Activated naive CD4-positive, alpha-beta T cell treated with anti-CD3 and anti-CD28 coated beads for 36 hours (primary cell): Measurements from ENCODE around the gene LY6G6D. TPM values are rescaled to one million over a fixed set of nuclear protein-coding genes. Genes with fewer than 3 reads are reported as not detected.

Experiments
- CTCF ChIA-PET: fragments of 350-600 bp; sonication (Branson Sonifier 250); formaldehyde crosslinking; loops from one replicate; lab custom pipeline; 2021; ENCODE audit warnings: antibody characterized with exemption; lab: Charles Lee
- DNase-seq: peaks from one replicate; pipeline ENCODE4 v3.0.0-alpha.2; 2020
- H3K27ac Mint-ChIP-seq: one replicate; pipeline ENCODE4 v1.8.0; 2021; ENCODE audit warnings: mild to moderate bottlenecking, mixed read lengths
- H3K27me3 Mint-ChIP-seq: one replicate; pipeline ENCODE4 v1.8.0; 2021; ENCODE audit warnings: low read depth, mixed read lengths
- H3K36me3 Mint-ChIP-seq: one replicate; pipeline ENCODE4 v1.8.0; 2021; ENCODE audit warnings: low read depth, mixed read lengths
- H3K4me1 Mint-ChIP-seq: one replicate; pipeline ENCODE4 v1.8.0; 2021; ENCODE audit warnings: low read depth, mixed read lengths
- H3K4me3 Mint-ChIP-seq: one replicate; pipeline ENCODE4 v1.8.0; 2021; ENCODE audit warnings: mild to moderate bottlenecking, moderate library complexity, mixed read lengths
- H3K9me3 Mint-ChIP-seq: one replicate; pipeline ENCODE4 v1.8.0; 2021; ENCODE audit warnings: mixed read lengths
- intact Hi-C: fragments of 100-400 bp; cut with micrococcal nuclease; formaldehyde crosslinking; loops from one replicate; pipeline ENCODE4 v1.15.1; 2023
- total RNA-seq, 2 experiments: library from RNA; stranded (reverse); gene quantifications; one replicate each; pipeline ENCODE4 v1.2.3, GENCODE V29; 2021

LY6G6D gene
- total RNA-seq, 2 experiments from 2014 or later: not detected

GRCh38 chr6:31683591-31683990, 31.6 kb upstream of the LY6G6D start:
- Mint-ChIP-seq H3K9me3 (no peaks in the 10 kb centered on the region), H3K27ac (no peak overlapping the region), H3K27me3 (no peaks in the 10 kb centered on the region), H3K36me3 (peaks cover 1% of the 10 kb centered on the region), H3K4me3 (no peak overlapping the region), H3K4me1 (peaks cover 11% of the 10 kb centered on the region)
- intact Hi-C loops: no loop called here
- DNase-seq: no peak
- CTCF ChIA-PET: interaction anchor here (1.0 kb wide), 1 partner anchor 87 kb away, joined by 6 read pairs; no protein-coding TSS in a partner anchor

- Mint-ChIP-seq H3K27ac (no peak overlapping the region), H3K4me3 (no peak overlapping the region), H3K27me3 (no peaks in the 10 kb centered on the region), H3K36me3 (peaks cover 7% of the 10 kb centered on the region), H3K9me3 (no peaks in the 10 kb centered on the region), H3K4me1 (peaks cover 5% of the 10 kb centered on the region)
- intact Hi-C loops: no loop called here
- DNase-seq: no peak
- CTCF ChIA-PET: interaction anchor here (0.6 to 1.0 kb wide), 2 partner anchors 42 to 49 kb away, joined by 3 read pairs; partner anchors contain the start of gene DDAH2
Observed at GRCh38 chr6:31686483-31686882, 28.7 kb upstream of the LY6G6D start.

- Mint-ChIP-seq H3K4me1 (peaks cover 3% of the 10 kb centered on the region), H3K27me3 (no peaks in the 10 kb centered on the region), H3K9me3 (no peaks in the 10 kb centered on the region), H3K4me3 (no peak overlapping the region), H3K27ac (peak overlapping the region; percentile 11), H3K36me3 (peaks cover 7% of the 10 kb centered on the region)
- no peak for DNase-seq
- CTCF ChIA-PET: interaction anchor here (1.0 kb wide), 1 partner anchor 41 kb away, joined by 3 read pairs; the partner anchor contains the start of gene DDAH2
- intact Hi-C loops: no loop called here
Observed at GRCh38 chr6:31687321-31687720, 27.8 kb upstream of the LY6G6D start.

GRCh38 chr6:31687860-31688693, 27.1 kb upstream of the LY6G6D start:
- peak overlapping the region; percentile 11 for H3K27ac Mint-ChIP-seq
- DNase-seq: no peak
- H3K4me3 Mint-ChIP-seq: no peak overlapping the region
- CTCF ChIA-PET: no interaction called here
- H3K27me3 Mint-ChIP-seq: no peaks in the 10 kb centered on the region
- peaks cover 9% of the 10 kb centered on the region for H3K36me3 Mint-ChIP-seq
- H3K4me1 Mint-ChIP-seq: peaks cover 3% of the 10 kb centered on the region
- H3K9me3 Mint-ChIP-seq: no peaks in the 10 kb centered on the region
- intact Hi-C loops: no loop called here

- CTCF ChIA-PET: interaction anchor here (0.5 to 1.9 kb wide), 3 partner anchors 9 to 247 kb away, joined by 4 to 7 read pairs (median 5); partner anchors contain the start of gene LY6G5C
- Mint-ChIP-seq H3K4me3 (no peak overlapping the region), H3K36me3 (peaks cover 9% of the 10 kb centered on the region), H3K27ac (no peak overlapping the region), H3K9me3 (no peaks in the 10 kb centered on the region), H3K4me1 (peaks cover 3% of the 10 kb centered on the region), H3K27me3 (no peaks in the 10 kb centered on the region)
- peak; percentile 33 for DNase-seq
- intact Hi-C loops: no loop called here
Observed at GRCh38 chr6:31689249-31690110, 25.7 kb upstream of the LY6G6D start.

GRCh38 chr6:31690231-31691077, 24.7 kb upstream of the LY6G6D start:
- DNase-seq: no peak
- intact Hi-C loops: no loop called here
- H3K27ac Mint-ChIP-seq: peak overlapping the region; percentile 54
- H3K9me3 Mint-ChIP-seq: no peaks in the 10 kb centered on the region
- CTCF ChIA-PET: interaction anchor here (0.5 to 1.9 kb wide), 4 partner anchors 10 to 217 kb away, joined by 3 to 7 read pairs (median 4); partner anchors contain the start of gene LY6G5C
- peaks cover 3% of the 10 kb centered on the region for H3K4me1 Mint-ChIP-seq
- no peaks in the 10 kb centered on the region for H3K27me3 Mint-ChIP-seq
- no peak overlapping the region for H3K4me3 Mint-ChIP-seq
- H3K36me3 Mint-ChIP-seq: peaks cover 9% of the 10 kb centered on the region

- H3K4me3 Mint-ChIP-seq: no peak overlapping the region
- peaks cover 3% of the 10 kb centered on the region for H3K4me1 Mint-ChIP-seq
- H3K27me3 Mint-ChIP-seq: no peaks in the 10 kb centered on the region
- H3K27ac Mint-ChIP-seq: no peak overlapping the region
- peaks cover 10% of the 10 kb centered on the region for H3K36me3 Mint-ChIP-seq
- CTCF ChIA-PET: interaction anchor here (0.7 to 0.9 kb wide), 3 partner anchors 13 to 30 kb away, joined by 3 to 4 read pairs (median 3); no protein-coding TSS in a partner anchor
- DNase-seq: no peak
- H3K9me3 Mint-ChIP-seq: no peaks in the 10 kb centered on the region
- intact Hi-C loops: no loop called here
Observed at GRCh38 chr6:31691078-31691463, 24.1 kb upstream of the LY6G6D start.

GRCh38 chr6:31691564-31692108, 23.5 kb upstream of the LY6G6D start:
- intact Hi-C loops: no loop called here
- Mint-ChIP-seq H3K4me3 (no peak overlapping the region), H3K27ac (no peak overlapping the region), H3K27me3 (no peaks in the 10 kb centered on the region), H3K36me3 (peaks cover 13% of the 10 kb centered on the region), H3K9me3 (no peaks in the 10 kb centered on the region), H3K4me1 (peaks cover 3% of the 10 kb centered on the region)
- CTCF ChIA-PET: interaction anchor here (0.9 kb wide), 1 partner anchor 19 kb away, joined by 3 read pairs; no protein-coding TSS in a partner anchor
- no peak for DNase-seq

- H3K36me3 Mint-ChIP-seq: peaks cover 15% of the 10 kb centered on the region
- H3K27me3 Mint-ChIP-seq: no peaks in the 10 kb centered on the region
- CTCF ChIA-PET: no interaction called here
- H3K4me3 Mint-ChIP-seq: no peak overlapping the region
- H3K4me1 Mint-ChIP-seq: peaks cover 5% of the 10 kb centered on the region
- intact Hi-C loops: no loop called here
- H3K9me3 Mint-ChIP-seq: no peaks in the 10 kb centered on the region
- H3K27ac Mint-ChIP-seq: no peak overlapping the region
- no peak for DNase-seq
Observed at GRCh38 chr6:31692353-31692752, 22.8 kb upstream of the LY6G6D start.

GRCh38 chr6:31692886-31693285, 22.3 kb upstream of the LY6G6D start:
- H3K27me3 Mint-ChIP-seq: no peaks in the 10 kb centered on the region
- H3K36me3 Mint-ChIP-seq: peaks cover 19% of the 10 kb centered on the region
- H3K4me1 Mint-ChIP-seq: peaks cover 10% of the 10 kb centered on the region
- H3K4me3 Mint-ChIP-seq: no peak overlapping the region
- no peak overlapping the region for H3K27ac Mint-ChIP-seq
- DNase-seq: no peak
- CTCF ChIA-PET: no interaction called here
- intact Hi-C loops: no loop called here
- no peaks in the 10 kb centered on the region for H3K9me3 Mint-ChIP-seq

- H3K4me1 Mint-ChIP-seq: peaks cover 12% of the 10 kb centered on the region
- H3K9me3 Mint-ChIP-seq: no peaks in the 10 kb centered on the region
- no peak for DNase-seq
- CTCF ChIA-PET: interaction anchor here (2.3 kb wide), 1 partner anchor 12 kb away, joined by 6 read pairs; the partner anchor contains the start of gene LY6G5C
- no peaks in the 10 kb centered on the region for H3K27me3 Mint-ChIP-seq
- intact Hi-C loops: no loop called here
- H3K4me3 Mint-ChIP-seq: no peak overlapping the region
- peaks cover 20% of the 10 kb centered on the region for H3K36me3 Mint-ChIP-seq
- no peak overlapping the region for H3K27ac Mint-ChIP-seq
Observed at GRCh38 chr6:31693535-31693934, 21.6 kb upstream of the LY6G6D start.
